Measurements from ENCODE around the gene GCNT2.
"Not testable (repeated sequence)": the region's sequence is repeated elsewhere in the genome, so short reads cannot be mapped to it uniquely, and the experiment has no call there.

Gene GCNT2

GRCh38 chr6:10486944-10487588 lies 34.1 kb upstream of the GCNT2 start:
- H3K27me3 ChIP-seq (ENCODE audit: control insufficient read depth, insufficient read depth, low read length, poor library complexity, severe bottlenecking); H3K27ac ChIP-seq (ENCODE audit: insufficient read depth, low read depth, low read length, poor library complexity, severe bottlenecking); H3K4me3 ChIP-seq (ENCODE audit: insufficient read depth, low read depth, low read length); H3K4me1 ChIP-seq (ENCODE audit: control insufficient read depth, insufficient read depth, low read length); H3K9me3 ChIP-seq (ENCODE audit: control insufficient read depth, low read length); H3K36me3 ChIP-seq (ENCODE audit: control insufficient read depth, insufficient read depth, low read length): not testable (repeated sequence)
- 84 to 88% methylated on average over 9 of the region's 9 CpGs for WGBS, 2 experiments

- H3K4me1 ChIP-seq (ENCODE audit: control insufficient read depth, insufficient read depth, low read length): no peaks in the 10 kb centered on the region
- H3K9me3 ChIP-seq (ENCODE audit: control insufficient read depth, low read length): no peaks in the 10 kb centered on the region
- H3K4me3 ChIP-seq (ENCODE audit: insufficient read depth, low read depth, low read length): no peak overlapping the region
- H3K27ac ChIP-seq (ENCODE audit: insufficient read depth, low read depth, low read length, poor library complexity, severe bottlenecking): no peak overlapping the region
- WGBS, 2 experiments: 86 to 87% methylated on average over 44 of the region's 44 CpGs
- H3K27me3 ChIP-seq (ENCODE audit: control insufficient read depth, insufficient read depth, low read length, poor library complexity, severe bottlenecking): no peaks in the 10 kb centered on the region
- no peaks in the 10 kb centered on the region for H3K36me3 ChIP-seq (ENCODE audit: control insufficient read depth, insufficient read depth, low read length)
Measured at GRCh38 chr6:10487668-10488327, 33.4 kb upstream of the GCNT2 start.

- H3K4me3 ChIP-seq (ENCODE audit: insufficient read depth, low read depth, low read length): no peak overlapping the region
- H3K4me1 ChIP-seq (ENCODE audit: control insufficient read depth, insufficient read depth, low read length): no peaks in the 10 kb centered on the region
- H3K27ac ChIP-seq (ENCODE audit: insufficient read depth, low read depth, low read length, poor library complexity, severe bottlenecking): no peak overlapping the region
- no peaks in the 10 kb centered on the region for H3K36me3 ChIP-seq (ENCODE audit: control insufficient read depth, insufficient read depth, low read length)
- H3K9me3 ChIP-seq (ENCODE audit: control insufficient read depth, low read length): no peaks in the 10 kb centered on the region
- WGBS, 2 experiments: 95% methylated on average over 32 of the region's 32 CpGs
- H3K27me3 ChIP-seq (ENCODE audit: control insufficient read depth, insufficient read depth, low read length, poor library complexity, severe bottlenecking): no peaks in the 10 kb centered on the region
Measured at GRCh38 chr6:10491463-10491862, 29.7 kb upstream of the GCNT2 start.

GRCh38 chr6:10491905-10492304 lies 29.2 kb upstream of the GCNT2 start:
- H3K27ac ChIP-seq (ENCODE audit: insufficient read depth, low read depth, low read length, poor library complexity, severe bottlenecking); H3K4me1 ChIP-seq (ENCODE audit: control insufficient read depth, insufficient read depth, low read length); H3K4me3 ChIP-seq (ENCODE audit: insufficient read depth, low read depth, low read length); H3K9me3 ChIP-seq (ENCODE audit: control insufficient read depth, low read length); H3K27me3 ChIP-seq (ENCODE audit: control insufficient read depth, insufficient read depth, low read length, poor library complexity, severe bottlenecking); H3K36me3 ChIP-seq (ENCODE audit: control insufficient read depth, insufficient read depth, low read length): not testable (repeated sequence)
- 89 to 95% methylated on average over 3 of the region's 3 CpGs for WGBS, 2 experiments

GRCh38 chr6:10495029-10495428 lies 26.1 kb upstream of the GCNT2 start:
- Histone ChIP-seq H3K4me1 (ENCODE audit: control insufficient read depth, insufficient read depth, low read length) (no peaks in the 10 kb centered on the region), H3K9me3 (ENCODE audit: control insufficient read depth, low read length) (no peaks in the 10 kb centered on the region), H3K4me3 (ENCODE audit: insufficient read depth, low read depth, low read length) (no peak overlapping the region), H3K27me3 (ENCODE audit: control insufficient read depth, insufficient read depth, low read length, poor library complexity, severe bottlenecking) (no peaks in the 10 kb centered on the region), H3K27ac (ENCODE audit: insufficient read depth, low read depth, low read length, poor library complexity, severe bottlenecking) (no peak overlapping the region), H3K36me3 (ENCODE audit: control insufficient read depth, insufficient read depth, low read length) (no peaks in the 10 kb centered on the region)
- 95% methylated on average over 14 of the region's 14 CpGs for WGBS, 2 experiments

- Histone ChIP-seq H3K4me3 (ENCODE audit: insufficient read depth, low read depth, low read length) (no peak overlapping the region), H3K9me3 (ENCODE audit: control insufficient read depth, low read length) (no peaks in the 10 kb centered on the region), H3K27ac (ENCODE audit: insufficient read depth, low read depth, low read length, poor library complexity, severe bottlenecking) (no peak overlapping the region), H3K36me3 (ENCODE audit: control insufficient read depth, insufficient read depth, low read length) (no peaks in the 10 kb centered on the region), H3K27me3 (ENCODE audit: control insufficient read depth, insufficient read depth, low read length, poor library complexity, severe bottlenecking) (no peaks in the 10 kb centered on the region), H3K4me1 (ENCODE audit: control insufficient read depth, insufficient read depth, low read length) (peaks cover under 1% of the 10 kb centered on the region)
- 66 to 71% methylated on average over 6 of the region's 6 CpGs for WGBS, 2 experiments
Measured at GRCh38 chr6:10505529-10505928, 15.6 kb upstream of the GCNT2 start.

GRCh38 chr6:10507298-10507697 lies 13.9 kb upstream of the GCNT2 start:
- Histone ChIP-seq H3K4me3 (ENCODE audit: insufficient read depth, low read depth, low read length) (no peak overlapping the region), H3K27ac (ENCODE audit: insufficient read depth, low read depth, low read length, poor library complexity, severe bottlenecking) (no peak overlapping the region), H3K9me3 (ENCODE audit: control insufficient read depth, low read length) (no peaks in the 10 kb centered on the region), H3K36me3 (ENCODE audit: control insufficient read depth, insufficient read depth, low read length) (no peaks in the 10 kb centered on the region), H3K4me1 (ENCODE audit: control insufficient read depth, insufficient read depth, low read length) (peaks cover 6% of the 10 kb centered on the region), H3K27me3 (ENCODE audit: control insufficient read depth, insufficient read depth, low read length, poor library complexity, severe bottlenecking) (no peaks in the 10 kb centered on the region)
- WGBS, 2 experiments: 89 to 90% methylated on average over 6 of the region's 6 CpGs

GRCh38 chr6:10507715-10508114 lies 13.4 kb upstream of the GCNT2 start:
- no peak overlapping the region for H3K27ac ChIP-seq (ENCODE audit: insufficient read depth, low read depth, low read length, poor library complexity, severe bottlenecking)
- no peaks in the 10 kb centered on the region for H3K9me3 ChIP-seq (ENCODE audit: control insufficient read depth, low read length)
- H3K27me3 ChIP-seq (ENCODE audit: control insufficient read depth, insufficient read depth, low read length, poor library complexity, severe bottlenecking): no peaks in the 10 kb centered on the region
- H3K4me1 ChIP-seq (ENCODE audit: control insufficient read depth, insufficient read depth, low read length): peaks cover 6% of the 10 kb centered on the region
- no peaks in the 10 kb centered on the region for H3K36me3 ChIP-seq (ENCODE audit: control insufficient read depth, insufficient read depth, low read length)
- H3K4me3 ChIP-seq (ENCODE audit: insufficient read depth, low read depth, low read length): no peak overlapping the region
- WGBS, 2 experiments: 97 to 99% methylated on average over 5 of the region's 5 CpGs

- Histone ChIP-seq H3K36me3 (ENCODE audit: control insufficient read depth, insufficient read depth, low read length) (no peaks in the 10 kb centered on the region), H3K9me3 (ENCODE audit: control insufficient read depth, low read length) (no peaks in the 10 kb centered on the region), H3K4me1 (ENCODE audit: control insufficient read depth, insufficient read depth, low read length) (peaks cover 6% of the 10 kb centered on the region), H3K27me3 (ENCODE audit: control insufficient read depth, insufficient read depth, low read length, poor library complexity, severe bottlenecking) (no peaks in the 10 kb centered on the region), H3K27ac (ENCODE audit: insufficient read depth, low read depth, low read length, poor library complexity, severe bottlenecking) (no peak overlapping the region), H3K4me3 (ENCODE audit: insufficient read depth, low read depth, low read length) (no peak overlapping the region)
- 61 to 64% methylated on average over 17 of the region's 17 CpGs for WGBS, 2 experiments
Measured at GRCh38 chr6:10510592-10511367, 10.4 kb upstream of the GCNT2 start.

GRCh38 chr6:10511477-10511876 lies 9.7 kb upstream of the GCNT2 start:
- H3K9me3 ChIP-seq (ENCODE audit: control insufficient read depth, low read length): no peaks in the 10 kb centered on the region
- peaks cover 6% of the 10 kb centered on the region for H3K4me1 ChIP-seq (ENCODE audit: control insufficient read depth, insufficient read depth, low read length)
- no peaks in the 10 kb centered on the region for H3K27me3 ChIP-seq (ENCODE audit: control insufficient read depth, insufficient read depth, low read length, poor library complexity, severe bottlenecking)
- 86 to 91% methylated on average over 2 of the region's 2 CpGs for WGBS, 2 experiments
- no peak overlapping the region for H3K4me3 ChIP-seq (ENCODE audit: insufficient read depth, low read depth, low read length)
- no peak overlapping the region for H3K27ac ChIP-seq (ENCODE audit: insufficient read depth, low read depth, low read length, poor library complexity, severe bottlenecking)
- H3K36me3 ChIP-seq (ENCODE audit: control insufficient read depth, insufficient read depth, low read length): no peaks in the 10 kb centered on the region

Measured in ectodermal cell (in vitro differentiated cells).